Effector CD8-positive, alpha-beta T cell (primary cell): ENCODE measurements around the gene MBD5.
"Not testable (repeated sequence)": the region's sequence is repeated elsewhere in the genome, so short reads cannot be mapped to it uniquely, and the experiment has no call there.

Experiments used
- DNase-seq: peaks from one replicate; lab custom pipeline; 2025; lab: John Stamatoyannopoulos, UW
- total RNA-seq, 4 experiments: gene quantifications; one replicate each; lab custom pipeline; 2026; lab: John Stamatoyannopoulos, UW

Gene MBD5
- 24.4 to 48.2 (median 37.3) reads per million in 4 experiments for total RNA-seq

DNA sequence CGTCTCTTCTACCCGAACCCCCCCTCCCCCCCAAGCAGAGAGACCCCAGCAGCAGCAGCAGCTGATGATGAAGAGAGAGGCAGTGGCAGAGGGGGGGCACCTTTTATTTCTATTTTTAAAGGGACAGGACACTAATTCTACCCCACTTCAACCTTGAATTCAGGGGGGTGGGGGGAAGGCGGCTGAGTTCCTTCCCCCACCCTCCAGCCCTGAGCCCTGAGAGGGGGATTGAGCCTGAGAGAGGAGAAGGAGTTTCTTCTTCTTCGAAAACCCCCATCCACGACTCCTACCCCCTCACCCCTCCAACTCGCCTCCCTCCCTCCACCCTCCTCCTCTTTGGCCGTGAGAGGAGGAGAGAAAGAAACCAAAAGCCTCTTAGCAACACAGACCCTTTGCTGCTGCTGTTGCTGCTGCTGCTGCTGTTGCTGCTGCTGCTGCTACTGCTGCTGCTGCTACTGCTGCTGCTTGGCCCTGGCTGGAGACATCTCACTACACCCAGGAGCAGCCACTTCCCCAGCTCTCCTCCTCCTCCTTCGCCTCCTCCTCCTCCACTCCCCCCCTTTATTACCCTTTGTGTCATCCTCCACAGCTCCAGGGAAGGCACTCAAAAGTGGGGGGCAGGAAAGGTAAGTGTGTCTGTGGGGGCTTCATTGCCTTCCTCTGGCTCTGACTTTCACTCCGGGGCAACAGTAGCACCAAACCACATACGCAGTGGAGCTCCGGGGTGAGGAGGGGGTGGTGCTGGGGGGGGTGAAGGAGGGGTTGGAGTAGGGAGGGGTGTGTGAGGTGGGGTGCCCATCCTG, at the start of gene MBD5:
MBD5 (plus strand) TSS at position 33 of the 803 bp plus-strand sequence.
- DNase-seq = peak; percentile 60

DNA sequence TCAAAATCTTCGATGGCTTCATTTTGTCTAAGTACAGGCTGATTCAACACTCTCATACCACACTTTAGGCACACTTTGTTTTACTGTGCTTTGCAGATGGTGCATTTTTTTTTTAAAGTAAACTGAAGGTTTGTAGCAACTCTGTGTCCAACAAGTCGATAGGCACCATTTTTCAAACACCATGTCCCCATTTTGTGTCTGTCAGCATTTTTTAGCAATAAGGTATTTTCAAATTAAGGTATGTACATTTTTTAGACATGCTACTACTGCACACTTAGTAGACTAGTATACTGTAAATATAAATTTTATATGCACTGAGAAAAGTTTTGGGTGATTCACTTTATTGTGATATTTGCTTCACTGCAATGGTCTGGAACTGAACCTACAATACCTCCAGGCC, 44.8 kb upstream of the MBD5 start:
- DNase-seq = no peak

DNA sequence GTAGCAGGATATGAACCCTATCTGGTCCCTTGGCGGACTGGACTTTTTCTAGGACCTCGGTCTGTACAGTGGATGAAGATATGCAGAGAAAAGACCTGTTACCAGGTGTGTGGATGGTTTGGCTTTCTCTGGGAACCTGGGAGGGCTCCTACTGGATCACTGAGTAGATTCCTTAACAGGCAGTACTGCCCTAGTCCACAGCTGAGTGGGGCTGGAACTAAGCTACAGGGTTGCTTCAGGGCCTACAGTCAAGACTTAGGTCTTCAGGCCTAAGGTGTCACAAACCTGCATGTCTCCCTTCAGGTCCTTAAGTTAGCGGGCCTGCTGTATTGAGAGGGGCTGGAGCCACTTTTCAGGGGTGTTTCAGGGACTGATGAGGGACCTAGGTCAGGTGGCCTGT, 43.2 kb upstream of the MBD5 start:
- no peak for DNase-seq

DNA sequence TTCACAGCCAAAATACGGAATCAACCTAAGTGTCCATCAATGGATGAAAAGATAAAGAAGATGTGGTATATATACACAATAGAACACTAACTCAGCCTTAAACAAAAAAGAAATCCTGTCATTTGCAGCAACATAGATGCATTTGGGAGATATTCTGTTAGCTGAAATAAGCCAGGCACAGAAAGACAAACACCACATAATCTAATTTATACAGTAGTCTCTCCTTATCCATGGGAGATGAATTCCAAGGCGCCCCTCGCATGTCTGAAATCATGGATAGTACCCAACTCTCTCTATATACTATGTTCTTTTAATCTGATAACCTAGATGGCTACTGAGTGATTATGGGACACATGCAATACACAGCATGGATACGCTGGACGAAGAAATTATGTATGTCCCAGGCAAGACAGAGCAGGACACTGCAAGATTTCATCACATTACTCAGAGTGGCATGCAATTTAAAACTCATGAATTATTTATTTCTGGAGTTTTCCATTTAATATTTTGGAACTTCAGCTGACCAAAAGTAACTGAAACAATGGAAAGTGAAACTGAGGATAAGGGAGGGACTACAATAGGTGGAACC, 39.9 kb upstream of the MBD5 start:
- DNase-seq = no peak

DNA sequence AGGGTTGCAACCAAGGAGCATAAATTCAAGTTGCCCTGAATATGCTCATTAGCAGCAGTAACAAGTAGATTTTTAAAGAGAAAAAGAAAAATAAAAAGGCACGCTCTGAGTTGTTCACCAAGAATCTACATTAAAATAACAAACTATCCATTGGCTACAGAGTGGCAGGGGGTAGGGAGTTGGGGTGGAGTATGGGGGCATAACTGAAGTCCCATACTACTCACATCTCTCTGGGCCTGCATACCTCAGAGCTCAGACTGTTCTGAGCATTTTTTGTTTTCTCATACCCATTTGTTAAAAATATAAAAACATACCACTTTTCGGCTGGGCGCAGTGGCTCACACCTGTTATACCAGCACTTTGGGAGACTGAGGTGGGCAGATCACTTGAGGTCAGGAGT, 31.8 kb upstream of the MBD5 start:
- DNase-seq = no peak

DNA sequence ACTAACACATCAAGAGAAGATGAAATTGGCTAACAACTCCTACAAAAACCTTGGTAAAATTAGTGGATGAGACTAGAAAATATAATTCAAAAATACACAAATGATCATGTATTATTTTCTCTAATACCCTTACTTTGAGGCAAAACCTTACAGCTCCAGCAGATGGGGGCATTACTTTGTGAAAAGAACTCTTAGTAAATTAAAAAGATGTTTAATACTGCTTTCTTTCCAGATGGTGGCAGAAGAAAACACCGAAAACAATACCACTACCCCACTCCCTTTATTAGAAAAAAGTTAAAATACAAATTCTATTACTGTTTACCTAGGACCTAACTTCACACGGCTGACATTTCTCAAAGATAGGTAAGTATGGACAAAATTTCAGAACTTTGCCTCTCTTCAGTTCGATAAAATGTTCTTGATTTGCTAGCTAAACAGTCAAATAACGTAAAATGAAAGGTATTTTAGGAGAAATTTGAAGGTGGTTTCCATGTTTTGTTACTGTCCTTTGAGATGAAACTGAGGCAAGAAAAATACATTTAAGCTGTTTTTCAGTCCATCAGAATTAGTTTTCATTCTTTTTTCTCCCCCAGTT, 31.0 kb upstream of the MBD5 start:
- peak; percentile 1 for DNase-seq

DNA sequence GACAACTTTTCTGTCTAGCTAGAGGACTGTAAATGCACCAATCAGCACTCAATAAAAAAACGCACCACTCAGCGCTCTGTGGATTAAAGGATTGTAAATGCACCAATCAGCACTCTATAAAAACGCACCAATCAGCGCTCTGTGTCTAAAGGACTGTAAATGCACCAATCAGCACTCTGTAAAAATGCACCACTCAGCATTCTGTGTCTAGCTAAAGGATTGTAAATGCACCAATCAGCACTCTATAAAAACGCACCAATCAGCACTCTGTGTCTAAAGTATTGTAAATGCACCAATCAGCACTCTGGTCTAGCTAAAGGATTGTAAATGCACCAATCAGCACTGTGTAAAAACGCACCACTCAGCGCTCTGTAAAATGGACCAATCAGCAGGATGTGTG, 25.9 kb upstream of the MBD5 start:
- not testable (repeated sequence) for DNase-seq

DNA sequence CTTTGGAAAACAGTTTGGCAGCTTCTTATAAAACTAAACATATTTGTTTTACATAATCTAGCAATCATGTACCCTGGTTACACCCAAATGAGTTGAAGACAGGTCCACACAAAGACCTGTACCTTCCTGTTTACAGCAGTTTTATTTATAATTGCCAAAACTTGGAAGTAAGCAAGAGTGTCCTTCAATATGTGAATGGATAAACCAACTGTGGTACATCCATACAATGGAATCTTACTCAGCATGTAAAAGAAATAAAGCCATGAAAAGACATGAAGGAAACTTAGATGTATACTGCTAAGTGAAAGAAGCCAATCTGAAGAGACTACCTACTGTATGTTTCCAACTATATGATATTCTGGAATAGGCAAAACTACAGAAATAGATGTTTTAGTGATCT, 24.1 kb upstream of the MBD5 start:
- DNase-seq = no peak

DNA sequence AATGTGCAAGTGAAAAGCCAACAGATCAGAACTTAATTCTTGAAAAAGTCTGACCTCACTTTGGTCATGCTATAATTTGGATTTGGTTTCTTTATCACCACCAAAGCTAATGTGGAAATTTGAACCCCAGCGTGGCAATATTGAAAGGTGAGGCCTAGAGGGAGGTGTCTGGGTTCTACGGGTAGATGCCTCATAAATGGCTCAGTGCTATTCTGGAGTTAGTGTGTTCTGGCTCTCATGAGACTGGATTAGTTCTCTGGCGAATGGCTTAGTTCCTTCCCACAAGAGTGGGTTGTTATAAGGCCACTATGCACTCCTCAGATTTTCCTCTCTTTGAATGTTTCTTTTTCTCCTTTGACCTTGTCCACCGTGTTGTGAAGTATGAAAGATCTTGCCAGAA, 22.7 kb upstream of the MBD5 start:
- DNase-seq = no peak

DNA sequence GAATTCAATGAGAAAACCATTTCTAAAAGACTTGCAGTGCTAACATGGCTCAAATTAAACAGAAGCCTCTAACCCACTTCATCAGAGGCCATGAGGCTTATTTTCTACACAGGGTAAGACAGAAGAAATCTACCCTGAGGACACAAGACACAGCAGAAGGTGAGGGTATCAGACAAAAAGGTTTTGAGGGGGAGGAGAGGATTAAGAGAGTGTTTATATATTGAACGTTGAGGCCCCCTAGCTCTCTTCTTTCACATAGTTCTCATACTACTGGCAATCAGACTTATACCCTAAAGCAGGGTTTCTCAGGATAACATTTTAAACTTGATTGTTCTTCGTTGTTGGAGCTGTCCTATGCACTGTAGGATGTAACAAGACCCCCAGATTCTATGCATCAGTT, 21.8 kb upstream of the MBD5 start:
- DNase-seq = no peak

DNA sequence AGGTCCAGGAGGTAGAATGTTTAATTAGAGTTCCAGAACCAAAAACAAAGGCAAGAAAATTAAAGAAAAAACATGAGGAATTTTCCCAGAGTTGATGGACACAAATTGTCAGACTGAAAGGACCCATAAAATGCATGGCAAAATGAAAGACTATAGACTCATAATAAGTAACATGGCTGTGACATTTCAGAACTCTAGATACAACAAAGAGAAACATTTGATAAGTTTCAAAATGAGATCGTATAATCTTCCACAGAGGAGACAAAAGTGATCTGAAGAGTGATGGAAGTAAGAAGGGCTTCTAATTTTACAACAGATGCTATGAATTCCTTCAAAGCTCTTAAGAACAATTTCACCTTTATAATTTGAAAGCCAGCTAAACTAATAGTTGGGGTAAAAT, 20.8 kb upstream of the MBD5 start:
- DNase-seq = no peak

DNA sequence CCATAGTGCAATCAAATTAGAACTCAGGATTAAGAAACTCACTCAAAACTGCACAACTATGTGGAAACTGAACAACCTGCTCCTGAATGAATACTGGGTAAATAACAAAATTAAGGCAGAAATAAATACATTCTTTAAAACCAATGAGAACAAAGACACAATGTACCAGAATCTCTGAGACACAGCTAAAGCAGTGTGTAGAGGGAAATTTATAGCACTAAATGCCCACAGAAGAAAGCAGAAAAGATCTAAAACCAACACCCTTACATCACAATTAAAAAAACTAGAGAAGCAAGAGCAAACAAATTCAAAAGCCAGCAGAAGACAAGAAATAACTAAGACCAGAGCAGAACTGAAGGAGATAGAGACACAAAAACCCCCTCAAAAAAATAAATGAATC, 18.5 kb upstream of the MBD5 start:
- DNase-seq = not testable (repeated sequence)

DNA sequence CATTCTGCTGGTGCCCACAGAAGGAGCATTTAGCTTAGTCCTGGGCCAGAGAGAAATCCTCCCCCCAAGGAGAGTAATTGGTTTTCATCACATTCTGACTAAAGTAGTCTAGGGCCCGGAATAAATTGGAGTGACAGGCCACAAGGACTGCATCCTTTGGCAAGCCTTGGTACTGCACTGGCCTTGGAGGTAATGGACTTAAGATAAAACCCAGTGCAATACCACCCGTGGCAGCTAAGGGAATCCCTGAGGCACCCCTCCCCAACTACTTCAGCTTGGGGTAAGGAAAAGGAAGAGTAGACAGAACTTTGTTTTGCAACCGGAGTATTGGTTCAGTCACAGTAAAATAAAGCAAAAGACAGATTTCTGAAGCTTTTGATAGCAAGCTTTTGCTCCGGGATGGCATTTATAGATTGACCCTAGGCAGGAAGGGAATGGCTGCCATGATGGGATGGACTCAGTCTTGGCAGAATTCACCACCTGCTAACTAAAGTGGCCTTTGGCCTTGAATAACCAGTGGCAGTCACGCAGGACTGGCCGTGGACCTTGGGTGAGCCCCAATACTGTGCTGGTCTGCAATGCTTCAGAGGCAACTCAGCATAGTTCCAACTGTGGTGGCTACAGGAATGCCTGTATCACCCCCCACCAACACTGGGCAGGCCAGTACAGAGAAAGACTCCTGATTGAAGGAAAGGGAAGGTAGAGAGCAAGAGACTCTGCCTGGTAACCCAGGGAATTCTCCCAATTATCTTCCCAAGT, 14.5 kb upstream of the MBD5 start:
- no peak for DNase-seq

DNA sequence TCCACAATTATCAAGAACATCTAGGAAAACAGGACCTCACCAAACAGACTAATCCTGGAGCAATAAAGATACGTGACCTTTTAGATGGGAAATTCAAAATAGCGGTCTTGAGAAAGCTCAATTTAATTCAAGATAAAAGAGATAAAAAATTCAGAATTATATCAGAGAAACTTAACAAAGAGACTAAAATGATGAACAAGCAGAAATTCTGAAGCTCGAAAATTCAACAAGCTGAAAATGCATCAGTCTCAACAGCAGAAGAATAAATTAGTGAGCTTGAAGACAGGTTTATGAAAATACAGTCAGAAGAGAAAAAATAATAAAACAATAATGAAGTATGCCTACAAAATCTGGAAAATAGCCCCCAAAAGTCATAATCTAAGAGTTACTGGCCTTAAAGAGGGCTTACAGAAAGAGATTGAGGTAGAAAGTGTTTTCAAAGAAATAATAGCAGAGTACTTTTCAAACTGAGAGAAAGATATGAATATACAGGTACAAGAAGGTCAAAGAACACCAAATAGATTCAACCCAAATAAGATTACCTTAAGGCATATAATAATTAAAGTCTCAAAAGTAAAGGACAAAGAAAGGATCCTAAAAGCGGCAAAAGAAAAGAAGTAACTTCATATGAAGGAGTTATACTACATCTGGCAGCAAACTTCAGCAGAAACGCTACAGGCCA, 13.5 kb upstream of the MBD5 start:
- no peak for DNase-seq

DNA sequence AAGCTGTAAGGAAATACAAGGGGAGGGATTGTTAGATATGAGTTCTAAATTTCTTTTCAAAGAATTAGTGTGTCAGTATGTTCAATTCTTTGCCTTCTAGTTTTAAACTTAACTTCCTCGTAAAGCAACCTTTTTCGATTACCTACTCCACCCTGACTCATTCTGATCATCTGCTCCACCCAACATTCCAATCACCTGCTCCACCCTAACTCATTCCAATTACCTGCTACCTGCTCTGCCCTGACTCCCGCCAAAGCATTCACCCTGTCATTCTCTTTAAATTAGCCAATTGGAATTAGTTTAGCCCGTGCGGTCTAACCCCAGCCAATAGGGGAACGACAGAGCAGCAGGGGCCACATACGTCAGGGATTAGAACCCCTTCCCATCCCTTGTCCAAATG, 12.5 kb upstream of the MBD5 start:
- DNase-seq = not testable (repeated sequence)

DNA sequence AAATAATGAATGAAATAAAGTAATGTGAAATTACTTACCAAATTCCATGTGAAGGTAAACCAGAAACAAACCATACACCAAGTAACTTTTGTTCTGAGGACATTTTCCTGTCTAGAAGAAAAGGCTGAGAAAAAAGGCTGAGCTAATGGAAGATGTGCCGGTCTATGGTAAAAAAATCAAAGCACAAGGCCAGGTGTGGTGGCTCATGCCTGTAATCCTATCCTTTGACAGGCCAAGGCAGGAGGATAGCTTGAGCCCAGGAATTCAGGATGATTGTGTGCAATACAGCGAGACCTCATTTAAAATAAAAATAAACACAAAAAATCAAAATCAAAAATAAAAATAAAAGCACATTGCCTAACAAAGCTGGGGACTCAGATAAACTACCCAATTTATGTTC, 7.0 kb upstream of the MBD5 start:
- no peak for DNase-seq

DNA sequence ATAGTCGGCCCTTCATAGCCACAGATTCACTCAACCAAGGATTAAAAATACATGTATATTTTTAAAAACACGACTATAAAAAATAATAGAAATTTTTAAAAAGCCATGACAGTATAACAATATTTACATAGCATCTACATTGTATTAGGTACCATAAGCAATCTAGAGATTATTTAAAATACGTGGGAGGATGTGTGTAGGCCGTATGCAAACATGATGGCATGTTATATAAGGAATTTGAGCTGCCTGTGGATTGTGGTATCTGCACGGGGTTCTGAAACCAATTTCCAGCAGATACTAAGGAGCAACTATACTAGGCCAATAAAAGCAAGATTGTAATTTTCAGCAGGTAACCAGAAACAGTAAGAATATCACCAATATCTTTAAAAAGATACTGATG, 6.3 kb upstream of the MBD5 start:
- DNase-seq = no peak

DNA sequence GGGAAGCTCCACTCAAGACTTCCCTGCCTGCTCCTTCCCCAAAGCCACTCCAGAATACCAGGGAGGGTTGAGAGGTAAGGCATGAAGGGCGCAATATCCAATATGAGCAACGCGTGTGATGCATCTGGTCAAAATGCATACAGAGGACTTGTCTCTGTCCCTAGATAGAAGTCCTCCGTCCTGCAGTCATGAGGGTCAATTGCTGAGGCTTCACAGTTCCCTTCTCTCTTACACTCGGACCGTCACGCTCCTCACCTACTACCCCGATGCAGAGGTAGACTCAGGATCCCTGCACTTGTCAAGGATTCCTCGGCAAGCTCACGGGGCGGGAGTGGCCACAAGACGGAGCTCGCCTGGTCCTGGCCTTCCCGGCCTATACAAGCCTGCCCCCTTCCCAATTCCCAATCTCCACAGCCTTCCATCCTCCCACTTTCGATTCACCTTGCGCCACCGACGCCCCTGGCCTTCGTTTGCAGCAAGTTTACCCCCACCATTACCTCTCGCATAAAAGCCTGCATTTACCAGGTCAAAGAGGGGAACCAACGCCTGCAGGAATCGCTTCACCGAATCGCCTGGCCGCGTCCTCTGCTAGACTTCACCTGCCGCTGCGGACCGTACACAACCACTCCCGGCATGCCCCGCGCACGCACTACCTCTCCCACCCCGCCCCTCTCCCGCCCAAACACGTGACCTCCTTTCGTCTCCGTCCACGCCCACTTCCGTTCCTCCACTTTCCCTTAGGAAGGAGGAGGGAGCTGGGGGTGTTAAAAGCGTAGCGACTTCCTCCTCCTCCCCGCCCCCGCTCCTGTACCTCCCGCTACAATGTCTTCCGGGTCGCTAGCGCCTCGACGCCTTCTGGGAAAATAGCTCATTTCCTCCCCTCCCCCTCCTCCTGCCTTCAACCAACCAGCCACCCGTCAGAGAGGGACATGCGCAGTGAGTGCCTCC, 506 bp upstream of the MBD5 start, which contains the start of gene ORC4:
ORC4 (minus strand) TSS at position 627 of the 948 bp plus-strand sequence. CDS start 44,779 bp downstream, outside the sequence.
- peak; percentile 93 for DNase-seq

DNA sequence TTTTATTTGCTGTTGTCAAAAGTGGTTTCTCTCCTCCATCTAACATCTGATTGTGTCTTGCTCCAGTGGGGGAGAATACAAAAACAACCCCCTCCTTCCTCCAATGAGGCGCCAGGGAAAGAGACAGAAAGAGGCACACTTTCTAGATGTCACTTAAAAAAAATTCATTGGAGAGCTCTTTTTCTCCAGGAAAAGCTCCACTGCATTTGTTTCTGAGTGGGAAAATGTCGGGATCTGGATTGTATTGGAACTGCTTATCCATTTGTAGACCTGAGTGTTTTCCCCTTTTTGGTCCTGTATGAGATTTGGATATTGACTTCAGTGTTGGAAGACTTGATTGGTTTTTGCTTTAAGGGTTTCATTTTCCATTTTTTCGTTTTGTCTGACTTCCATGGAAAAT, 995 bp downstream of the MBD5 start:
- no peak for DNase-seq

DNA sequence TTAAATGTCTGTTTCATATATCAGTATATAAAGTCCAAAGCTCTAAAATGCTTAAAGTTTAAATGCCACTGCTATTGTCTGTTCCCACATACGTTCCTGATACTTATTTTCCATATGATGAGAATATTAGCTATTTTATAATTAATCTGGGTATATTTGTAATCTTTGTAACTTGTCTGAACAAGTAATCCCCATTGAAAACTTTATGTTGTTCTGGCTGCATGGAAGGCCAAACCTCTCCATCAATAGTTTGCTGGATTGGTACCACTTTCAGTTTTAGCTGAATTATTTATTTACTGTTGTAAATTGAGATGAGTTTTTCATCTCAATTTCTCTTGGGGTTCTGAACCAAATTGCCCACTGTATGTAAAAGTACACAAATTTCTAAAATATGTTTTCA, 1.5 kb downstream of the MBD5 start:
- no peak for DNase-seq

DNA sequence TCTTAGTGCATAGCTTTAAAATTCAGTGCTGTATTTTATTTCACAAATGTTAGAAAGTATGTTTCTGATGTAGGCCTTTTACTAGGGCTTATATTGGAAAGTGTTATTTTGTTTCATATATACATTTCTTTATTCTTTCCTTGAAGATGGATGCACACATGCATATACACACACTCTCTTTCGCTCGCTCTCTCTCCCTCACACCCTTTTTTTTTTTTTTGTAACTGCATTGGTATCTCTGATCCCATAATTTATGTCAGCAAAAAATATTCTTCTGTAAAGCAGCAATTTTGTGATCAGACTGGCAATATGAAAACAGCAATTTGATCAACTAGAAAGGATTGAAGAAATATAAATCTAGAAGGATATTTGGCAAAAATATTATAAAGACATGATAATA, 2.0 kb downstream of the MBD5 start:
- DNase-seq = no peak
